Body of pancreas (tissue), 4 donors: Measurements from ENCODE around the gene SLC25A23. TPM values are rescaled to one million over a fixed set of nuclear protein-coding genes. Genes with fewer than 3 reads are reported as not detected.

ENCODE experiments used
- ATAC-seq: fragments of 150-250 bp; one replicate; pipeline ENCODE4 v1.9.1; 2016
- DNase-seq, 4 donors: peaks; one replicate each; pipeline ENCODE4 v3.0.0-alpha.2; 2019
- H3K27ac ChIP-seq, 4 donors: fragments of 200-600 bp; sonication (generic); 1 replicate in 3 of 4; 2 replicates in 1 of 4; pipeline versions ENCODE4 v1.5.1 to v1.6.1; 2016 to 2019; ENCODE audit warnings: mild to moderate bottlenecking in 1 of 4, mixed read lengths in 1 of 4, moderate library complexity in 1 of 4
- H3K27me3 ChIP-seq, 2 donors: fragments of 200-600 bp; sonication (generic); one replicate each; pipeline ENCODE4 v1.6.0; 2016; ENCODE audit warnings: mild to moderate bottlenecking in 1 of 2
- H3K36me3 ChIP-seq, 2 donors: fragments of 200-600 bp; sonication (generic); replicated peaks in 1 of 2; 2 replicates each; pipeline ENCODE4 v1.5.1; 2016; ENCODE audit warnings: low read depth in 2 of 2; ENCODE audit not compliant: insufficient read depth in 1 of 2
- H3K4me1 ChIP-seq: fragments of 200-600 bp; sonication (generic); one replicate; pipeline ENCODE4 v1.6.0; 2016
- H3K4me3 ChIP-seq, 2 donors: fragments of 200-600 bp; sonication (generic); 1 replicate in 1 of 2; 2 replicates in 1 of 2; pipeline ENCODE4 v1.5.1; 2016 to 2019
- H3K9me3 ChIP-seq, 3 donors: fragments of 200-600 bp; sonication (generic); 1 replicate in 2 of 3; 2 replicates in 1 of 3; pipeline ENCODE4 v1.5.1; 2016
- CTCF ChIP-seq, 7 experiments: fragments of 450-650 bp in 4 of 7; fragments of 200-600 bp in 3 of 7; sonication (generic) in 3 of 7; IDR thresholded peaks; one replicate each; pipeline ENCODE4 v1.5.1; 2016 to 2019; ENCODE audit warnings: antibody characterized with exemption in 7 of 7
- POLR2A ChIP-seq, 3 donors: fragments of 450-650 bp; IDR thresholded peaks; one replicate each; pipeline ENCODE4 v1.6.1; 2016; ENCODE audit warnings: antibody characterized with exemption in 3 of 3, mild to moderate bottlenecking in 2 of 3
- WGBS, 2 donors: methylation state at CpG; one replicate each; pipeline ENCODE4 v1.1.5; 2017; 5-methylcytosine and 5-hydroxymethylcytosine counted together
- intact Hi-C: fragments of 100-400 bp; cut with DNase I; formaldehyde crosslinking; loops from one replicate; pipeline ENCODE4 v1.15.1; 2023
- total RNA-seq, 2 donors: library from RNA; depleted of rRNA; stranded (reverse); fragments of >200 nt; gene quantifications; one replicate each; pipeline ENCODE4 v1.1.0, GENCODE V29; 2016

The SLC25A23 gene
- total RNA-seq, 2 donors from 2014 or later, result 11.5 to 49.3 TPM

GRCh38 chr19:6421075-6422014 is 38.2 kb downstream of the SLC25A23 start:
- no peaks in the 10 kb centered on the region for H3K27me3 ChIP-seq
- H3K27ac ChIP-seq, result no peak overlapping the region
- no peak overlapping the region for H3K4me3 ChIP-seq
- no peak for TF ChIP-seq POLR2A (IDR thresholded peaks at IDR 0.05)
- TF ChIP-seq CTCF (IDR thresholded peaks at IDR 0.05), result no peak
- no peak for ATAC-seq
- 69 to 79% methylated on average over 13 to 20 of the region's 20 CpGs for WGBS, 2 donors
- H3K36me3 ChIP-seq, result peaks cover 16 to 27% of the 10 kb centered on the region in 2 donors
- H3K9me3 ChIP-seq, result no peaks in the 10 kb centered on the region
- intact Hi-C loops, result no loop called here
- DNase-seq, result no peak
- peaks cover 19% of the 10 kb centered on the region for H3K4me1 ChIP-seq

GRCh38 chr19:6418562-6418932 is 41.0 kb downstream of the SLC25A23 start:
- WGBS, 2 donors, result 91 to 96% methylated on average over 5 to 15 of the region's 19 CpGs
- Histone ChIP-seq H3K27ac (no peak overlapping the region), H3K9me3 (no peaks in the 10 kb centered on the region), H3K4me3 (no peak overlapping the region), H3K27me3 (no peaks in the 10 kb centered on the region), H3K36me3 (peaks cover 33 to 42% of the 10 kb centered on the region in 2 donors), H3K4me1 (peaks cover 13% of the 10 kb centered on the region)
- intact Hi-C loops, result no loop called here
- ATAC-seq (no peak), DNase-seq (no peak)
- TF ChIP-seq CTCF (IDR thresholded peaks at IDR 0.05), result no peak
- TF ChIP-seq POLR2A (IDR thresholded peaks at IDR 0.05), result no peak

- Histone ChIP-seq H3K4me1 (peaks cover 7% of the 10 kb centered on the region), H3K4me3 (no peak overlapping the region), H3K27ac (no peak overlapping the region), H3K9me3 (no peaks in the 10 kb centered on the region), H3K36me3 (peaks cover 33 to 42% of the 10 kb centered on the region in 2 donors), H3K27me3 (no peaks in the 10 kb centered on the region)
- 64 to 76% methylated on average over 12 to 28 of the region's 33 CpGs for WGBS, 2 donors
- ATAC-seq (peak; percentile 41), DNase-seq (peak in 3 of 4 donors; percentile 31 to 45 (median 41))
- TF ChIP-seq POLR2A (IDR thresholded peaks at IDR 0.05) (no peak), CTCF (IDR thresholded peaks at IDR 0.05) (peak in 6 of 7 experiments; percentile 11 to 42 (median 25))
- intact Hi-C loops, result no loop called here
Observed at GRCh38 chr19:6417713-6418561, 41.7 kb downstream of the SLC25A23 start.

- Histone ChIP-seq H3K36me3 (peaks cover 33 to 42% of the 10 kb centered on the region in 2 donors), H3K27ac (no peak overlapping the region), H3K27me3 (no peaks in the 10 kb centered on the region), H3K4me1 (no peaks in the 10 kb centered on the region), H3K4me3 (no peak overlapping the region), H3K9me3 (no peaks in the 10 kb centered on the region)
- DNase-seq (no peak), ATAC-seq (no peak)
- 91 to 93% methylated on average over 10 to 29 of the region's 29 CpGs for WGBS, 2 donors
- TF ChIP-seq POLR2A (IDR thresholded peaks at IDR 0.05) (no peak), CTCF (IDR thresholded peaks at IDR 0.05) (no peak)
- intact Hi-C loops, result no loop called here
Observed at GRCh38 chr19:6416658-6417405, 42.8 kb downstream of the SLC25A23 start.
